OCI-LY1 (cell line): ENCODE measurements around the gene NME8.

Experiments used
- H2AFZ ChIP-seq: fragments of 200-600 bp; sonication (generic), shearing (Covaris generic); 2 replicates; pipeline ENCODE4 v1.6.0; 2014; ENCODE audit warnings: antibody characterized with exemption, mild to moderate bottlenecking, low read length
- H3F3A ChIP-seq: fragments of 200-600 bp; sonication (generic), shearing (Covaris generic); 2 replicates; pipeline ENCODE4 v1.6.0; 2014; ENCODE audit warnings: mild to moderate bottlenecking, antibody characterized with exemption, low read length, moderate library complexity; ENCODE audit not compliant: insufficient read depth
- H3K27ac ChIP-seq: fragments of 200-600 bp; sonication (generic); 2 replicates; pipeline ENCODE4 v1.5.1; 2014; ENCODE audit warnings: low read length, mixed run types, mild to moderate bottlenecking, low read depth; ENCODE audit not compliant: poor library complexity, severe bottlenecking
- H3K27me3 ChIP-seq: fragments of 200-600 bp; sonication (generic); 2 replicates; pipeline ENCODE4 v1.6.0; 2014; ENCODE audit warnings: antibody characterized with exemption, mild to moderate bottlenecking, low read length, moderate library complexity; ENCODE audit not compliant: insufficient read depth
- H3K36me3 ChIP-seq: fragments of 200-600 bp; sonication (generic); 2 replicates; pipeline ENCODE4 v1.6.1; 2014; ENCODE audit warnings: mild to moderate bottlenecking, antibody characterized with exemption, low read length, moderate library complexity, mixed read lengths; ENCODE audit not compliant: insufficient read depth
- H3K4me1 ChIP-seq: fragments of 200-600 bp; sonication (generic); 2 replicates; pipeline ENCODE4 v1.5.1; 2014; ENCODE audit warnings: mild to moderate bottlenecking, low read length, moderate library complexity; ENCODE audit not compliant: insufficient read depth, severe bottlenecking
- H3K4me2 ChIP-seq: fragments of 200-600 bp; sonication (generic), shearing (Covaris generic); 2 replicates; pipeline ENCODE4 v1.6.1; 2014; ENCODE audit warnings: low read length
- H3K4me3 ChIP-seq: fragments of 200-600 bp; sonication (generic); 2 replicates; pipeline ENCODE4 v1.5.1; 2014; ENCODE audit warnings: low read length, low read depth, mild to moderate bottlenecking, mixed read lengths; ENCODE audit not compliant: poor library complexity, severe bottlenecking
- H3K79me2 ChIP-seq: fragments of 200-600 bp; shearing (Covaris generic); 2 replicates; pipeline ENCODE4 v1.6.1; 2016; ENCODE audit warnings: mixed run types, low read length, mixed read lengths; ENCODE audit not compliant: insufficient read depth
- H3K9ac ChIP-seq: fragments of 200-600 bp; sonication (generic), shearing (Covaris generic); 2 replicates; pipeline ENCODE4 v1.6.1; 2014; ENCODE audit warnings: mild to moderate bottlenecking, low read length, mixed read lengths
- H3K9me2 ChIP-seq: fragments of 200-600 bp; sonication (generic), shearing (Covaris generic); 2 replicates; pipeline ENCODE4 v1.6.1; 2014; ENCODE audit warnings: low read depth, mild to moderate bottlenecking, low read length, mixed read lengths
- H3K9me3 ChIP-seq: fragments of 200-600 bp; shearing (Covaris generic); 2 replicates; pipeline ENCODE4 v1.6.1; 2014; ENCODE audit warnings: low read length, mixed read lengths
- H4K20me1 ChIP-seq: fragments of 200-600 bp; sonication (generic), shearing (Covaris generic); 2 replicates; pipeline ENCODE4 v1.6.0; 2016; ENCODE audit warnings: mild to moderate bottlenecking, low read length; ENCODE audit not compliant: insufficient read depth
- CTCF ChIP-seq: fragments of 200-600 bp; sonication (generic), shearing (Covaris generic); IDR thresholded peaks from 2 replicates; pipeline ENCODE4 v1.5.1; 2017; ENCODE audit warnings: mild to moderate bottlenecking, antibody characterized with exemption, low read length, moderate library complexity, mixed read lengths
- EZH2 ChIP-seq: fragments of 200-600 bp; sonication (generic), shearing (Covaris generic); IDR thresholded peaks from 2 replicates; pipeline ENCODE4 v1.8.0; 2017; ENCODE audit warnings: borderline replicate concordance, mixed run types, mild to moderate bottlenecking, antibody characterized with exemption, low read length, moderate library complexity, mixed read lengths

NME8 gene

GRCh38 chr7:37899712-37900247 is 51.4 kb downstream of the NME8 start:
- Histone ChIP-seq H3K36me3 (no peaks in the 10 kb centered on the region), H4K20me1 (no peaks in the 10 kb centered on the region), H3K27me3 (no peaks in the 10 kb centered on the region), H3K79me2 (no peaks in the 10 kb centered on the region), H2AFZ (no peak overlapping the region), H3K9ac (no peak overlapping the region), H3K4me2 (no peak overlapping the region), H3K9me3 (no peaks in the 10 kb centered on the region), H3K4me1 (no peaks in the 10 kb centered on the region), H3F3A (no peaks in the 10 kb centered on the region), H3K27ac (no peak overlapping the region), H3K9me2 (no peaks in the 10 kb centered on the region), H3K4me3 (no peak overlapping the region)
- TF ChIP-seq EZH2 (no peak), CTCF (no peak)

GRCh38 chr7:37901236-37901827 is 52.9 kb downstream of the NME8 start:
- H4K20me1 ChIP-seq = no peaks in the 10 kb centered on the region
- H3K9me2 ChIP-seq = no peaks in the 10 kb centered on the region
- no peak overlapping the region for H2AFZ ChIP-seq
- no peaks in the 10 kb centered on the region for H3K27me3 ChIP-seq
- H3K4me3 ChIP-seq = no peak overlapping the region
- TF ChIP-seq CTCF = peak; percentile 81
- TF ChIP-seq EZH2 = no peak
- H3K9me3 ChIP-seq = no peaks in the 10 kb centered on the region
- H3K4me1 ChIP-seq = no peaks in the 10 kb centered on the region
- no peak overlapping the region for H3K9ac ChIP-seq
- no peaks in the 10 kb centered on the region for H3F3A ChIP-seq
- no peak overlapping the region for H3K4me2 ChIP-seq
- H3K27ac ChIP-seq = no peak overlapping the region
- no peaks in the 10 kb centered on the region for H3K36me3 ChIP-seq
- H3K79me2 ChIP-seq = no peaks in the 10 kb centered on the region

- no peaks in the 10 kb centered on the region for H3F3A ChIP-seq
- H3K9me3 ChIP-seq = no peaks in the 10 kb centered on the region
- H3K4me1 ChIP-seq = no peaks in the 10 kb centered on the region
- H3K4me3 ChIP-seq = no peak overlapping the region
- no peaks in the 10 kb centered on the region for H4K20me1 ChIP-seq
- H3K36me3 ChIP-seq = no peaks in the 10 kb centered on the region
- TF ChIP-seq CTCF = no peak
- H3K9ac ChIP-seq = no peak overlapping the region
- H3K9me2 ChIP-seq = no peaks in the 10 kb centered on the region
- H3K27ac ChIP-seq = no peak overlapping the region
- H3K27me3 ChIP-seq = no peaks in the 10 kb centered on the region
- H3K4me2 ChIP-seq = no peak overlapping the region
- H3K79me2 ChIP-seq = no peaks in the 10 kb centered on the region
- H2AFZ ChIP-seq = no peak overlapping the region
Measured at GRCh38 chr7:37901890-37902524, 53.6 kb downstream of the NME8 start.
